Ovary (tissue), 9 donors: ENCODE measurements around the gene SLC17A9. TPM values are rescaled to one million over a fixed set of nuclear protein-coding genes. Genes with fewer than 3 reads are reported as not detected.

Experiments used
- DNase-seq, 5 donors: peaks; one replicate each; pipeline ENCODE4 v3.0.0-alpha.2; 2019 to 2020
- H3K27ac ChIP-seq, 2 donors: fragments of 200-600 bp; one replicate each; pipeline versions ENCODE4 v1.5.1 to v1.8.0; 2019 to 2022
- H3K27me3 ChIP-seq: fragments of 200-600 bp; one replicate; pipeline ENCODE4 v1.8.0; 2022
- H3K36me3 ChIP-seq: fragments of 200-600 bp; sonication (generic); one replicate; pipeline ENCODE4 v1.5.1; 2019
- H3K4me1 ChIP-seq: one replicate; pipeline ENCODE4 v1.8.1; 2013; ENCODE audit warnings: mild to moderate bottlenecking, moderate library complexity; ENCODE audit not compliant: insufficient read depth
- H3K4me3 ChIP-seq: fragments of 200-600 bp; sonication (generic); one replicate; pipeline ENCODE4 v1.5.1; 2017
- H3K9me3 ChIP-seq, 2 donors: fragments of 200-600 bp in 1 of 2; sonication (generic) in 1 of 2; one replicate each; pipeline versions ENCODE4 v1.5.1 to v1.8.1; 2013 to 2019; ENCODE audit warnings: mild to moderate bottlenecking in 1 of 2, moderate library complexity in 1 of 2
- CTCF ChIP-seq, 3 donors: fragments of 450-650 bp in 2 of 3; fragments of 200-600 bp in 1 of 3; IDR thresholded peaks; one replicate each; pipeline versions ENCODE4 v1.5.1 to v1.8.0; 2016 to 2022; ENCODE audit warnings: antibody characterized with exemption in 3 of 3, mild to moderate bottlenecking in 1 of 3
- EP300 ChIP-seq: sonication (generic); formaldehyde crosslinking; IDR thresholded peaks from one replicate; pipeline ENCODE4 v1.6.1; 2017; ENCODE audit warnings: antibody characterized with exemption
- POLR2A ChIP-seq: fragments of 450-650 bp; IDR thresholded peaks from one replicate; pipeline ENCODE4 v1.6.1; 2017; ENCODE audit warnings: antibody characterized with exemption, mild to moderate bottlenecking, moderate library complexity
- WGBS, 3 donors: extraction: QIAGEN DNeasy Blood & Tissue Kit in 1 of 3; methylation state at CpG; one replicate each; pipeline versions ENCODE4 v1.1.5 to v1.1.7; 2013 to 2017; 5-methylcytosine and 5-hydroxymethylcytosine counted together
- intact Hi-C, 4 donors: fragments of 100-400 bp; cut with DNase I; formaldehyde crosslinking; loops; one replicate each; pipeline versions ENCODE4 v1.11.0 to v1.15.1; 2022 to 2023
- polyA plus RNA-seq, 2 donors: library from polyadenylated mRNA; stranded (reverse); fragments of 200-250 nt in 1 of 2; fragments of 350-450 nt in 1 of 2; fragmentation: Illumina TruSeq in 1 of 2; extraction: RNeasy Lipid Tissue Mini Kit (QIAGEN cat#74804) in 1 of 2; gene quantifications; one replicate each; pipeline ENCODE4 v1.2.3, GENCODE V29; 2013 to 2014
- total RNA-seq, 7 donors: library from RNA; depleted of rRNA in 2 of 7; stranded (reverse); fragments of >200 nt in 2 of 7; fragmentation: NEBNext Ultra II Directional in 3 of 7; extraction: Animal tissue kit (Norgen Biotek cat#: 25700) in 3 of 7; gene quantifications; one replicate each; pipeline versions ENCODE4 v1.1.0 to v1.2.4, GENCODE V29; 2016 to 2023
- donor health status: DM: no; HTN: no; CAD: no; lungs with moderate emphysema.
- donor health status: DM: no; HTN: no; CAD: no.
- donor health status: Bipolar disorder and iron deficiency.
- donor health status: DM: yes; HTN: yes; CAD: no.
- donor health status: DM: no; HTN: no; CAD: no.
- donor health status: DM: yes; HTN: yes; CAD: no.

SLC17A9 gene
- total and polyA plus RNA-seq, 9 donors, result 0.68 to 7.7 (median 4.7) TPM

- intact Hi-C loops, result loop anchor here in 1 of 4 donors (10.0 kb wide), 1 partner anchor 99 kb away; the partner anchor contains the start of gene BHLHE23
- Histone ChIP-seq H3K9me3 (no peaks in the 10 kb centered on the region), H3K27me3 (no peaks in the 10 kb centered on the region), H3K4me1 (no peaks in the 10 kb centered on the region), H3K36me3 (peaks cover 4% of the 10 kb centered on the region), H3K27ac (no peak overlapping the region), H3K4me3 (no peak overlapping the region)
- no peak for DNase-seq
- no peak for TF ChIP-seq EP300
- TF ChIP-seq CTCF (IDR thresholded peaks at IDR 0.05), result no peak
- no peak for TF ChIP-seq POLR2A
- WGBS, 3 donors, result 86 to 88% (median 87%) methylated on average over 16 of the region's 16 CpGs
These were observed 46.3 kb upstream of the SLC17A9 start for GRCh38 chr20:62906209-62906608.

DNA sequence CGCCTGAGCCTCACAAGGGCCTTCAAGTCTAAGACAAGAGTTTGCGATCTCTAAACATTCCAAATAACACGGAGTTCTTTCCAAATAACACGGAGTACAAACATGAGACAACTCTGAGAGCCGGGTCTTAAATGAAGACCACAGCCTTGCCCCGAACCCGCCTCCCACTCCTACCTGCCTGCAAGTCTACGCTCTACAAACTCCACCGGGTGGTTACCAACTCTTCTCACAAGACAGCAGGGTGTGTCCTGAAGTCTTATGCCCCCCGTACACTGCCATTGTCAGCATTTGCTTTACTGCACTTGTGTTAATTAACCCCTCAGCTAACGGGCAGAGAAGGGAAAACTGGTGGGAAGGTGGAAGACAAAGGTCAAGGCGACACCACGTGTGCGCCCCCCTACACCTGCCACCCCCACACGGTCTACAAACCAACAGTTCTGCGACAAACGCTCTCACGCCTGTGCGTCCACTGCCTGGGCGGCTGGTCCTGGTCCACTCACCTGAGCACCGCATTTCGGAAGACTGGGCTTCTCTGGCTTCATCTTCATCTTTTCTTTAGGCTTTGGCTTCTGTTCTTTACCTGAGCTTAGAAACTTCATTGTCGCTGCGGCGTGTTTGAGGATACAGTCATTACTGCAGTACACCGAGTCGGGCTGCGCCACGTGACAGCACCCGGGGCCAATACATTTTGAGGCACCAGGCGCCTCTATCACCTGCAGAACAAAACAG is 45.7 kb upstream of the SLC17A9 start:
- TF ChIP-seq EP300 (no peak), POLR2A (no peak), CTCF (IDR thresholded peaks at IDR 0.05) (no peak)
- DNase-seq, result no peak
- intact Hi-C loops, result loop anchor here in 1 of 4 donors (10.0 kb wide), 1 partner anchor 98 kb away; the partner anchor contains the start of gene BHLHE23

GRCh38 chr20:62907384-62908317 is 44.9 kb upstream of the SLC17A9 start:
- DNase-seq, result no peak
- Histone ChIP-seq H3K36me3 (peaks cover 4% of the 10 kb centered on the region), H3K4me3 (no peak overlapping the region), H3K27ac (no peak overlapping the region), H3K4me1 (no peaks in the 10 kb centered on the region), H3K9me3 (no peaks in the 10 kb centered on the region), H3K27me3 (no peaks in the 10 kb centered on the region)
- TF ChIP-seq EP300, result no peak
- no peak for TF ChIP-seq CTCF (IDR thresholded peaks at IDR 0.05)
- TF ChIP-seq POLR2A, result no peak
- WGBS, 3 donors, result 66 to 72% (median 69%) methylated on average over 16 of the region's 16 CpGs
- intact Hi-C loops, result loop anchor here in 2 of 4 donors (2.0 to 10.0 kb wide), 2 partner anchors 17 to 97 kb away; partner anchors contain the start of gene BHLHE23 (in 1 of the 2)

More for the DNA sequence above, 45.7 kb upstream of the SLC17A9 start:
- no peak overlapping the region for H3K27ac ChIP-seq
- peaks cover 4% of the 10 kb centered on the region for H3K36me3 ChIP-seq
- no peak overlapping the region for H3K4me3 ChIP-seq
- WGBS, 3 donors, result 82 to 87% (median 83%) methylated on average over 31 of the region's 31 CpGs
- no peaks in the 10 kb centered on the region for H3K4me1 ChIP-seq
- no peaks in the 10 kb centered on the region for H3K27me3 ChIP-seq
- no peaks in the 10 kb centered on the region for H3K9me3 ChIP-seq

- 80 to 86% (median 84%) methylated on average over 18 of the region's 18 CpGs for WGBS, 3 donors
- peaks cover 4% of the 10 kb centered on the region for H3K36me3 ChIP-seq
These were observed 43.3 kb upstream of the SLC17A9 start for GRCh38 chr20:62908971-62909791.

More at GRCh38 chr20:62908971-62909791, 43.3 kb upstream of the SLC17A9 start:
- no peak overlapping the region for H3K4me3 ChIP-seq
- intact Hi-C loops, result loop anchor here in 2 of 4 donors (2.0 to 10.0 kb wide), 2 partner anchors 16 to 96 kb away; partner anchors contain the start of gene BHLHE23 (in 1 of the 2)
- H3K9me3 ChIP-seq, result no peaks in the 10 kb centered on the region
- H3K27me3 ChIP-seq, result no peaks in the 10 kb centered on the region
- peaks cover 2% of the 10 kb centered on the region for H3K4me1 ChIP-seq
- no peak overlapping the region for H3K27ac ChIP-seq
- no peak for DNase-seq
- TF ChIP-seq POLR2A, result no peak
- TF ChIP-seq CTCF (IDR thresholded peaks at IDR 0.05), result no peak
- no peak for TF ChIP-seq EP300
